ENCODE data around the gene CCL28. TPM values are rescaled to one million over a fixed set of nuclear protein-coding genes. Genes with fewer than 3 reads are reported as not detected.
"Not testable (repeated sequence)": the region's sequence is repeated elsewhere in the genome, so short reads cannot be mapped to it uniquely, and the experiment has no call there.

Gene CCL28
- total and polyA plus RNA-seq, 2 experiments from 2014 or later, result not detected

- H3K36me3 ChIP-seq, result no peaks in the 10 kb centered on the region
- H3K4me3 ChIP-seq, result no peak overlapping the region
- peak in 1 of 2 donors; percentile 95 for DNase-seq (ENCODE audit: low read depth in 1 of 2, low spot score in 1 of 2)
- no peaks in the 10 kb centered on the region for H3K9me3 ChIP-seq (ENCODE audit: low read depth)
- H3K4me1 ChIP-seq (ENCODE audit: low read depth), result no peaks in the 10 kb centered on the region
- TF ChIP-seq CTCF (IDR thresholded peaks at IDR 0.05; ENCODE audit: low read depth, low read length), result no peak
- no peaks in the 10 kb centered on the region for H3K27me3 ChIP-seq
- no peak overlapping the region for H3K27ac ChIP-seq
These were observed 20.5 kb upstream of the CCL28 start for GRCh38 chr5:43432486-43433375.

GRCh38 chr5:43429706-43430105 lies 17.5 kb upstream of the CCL28 start:
- no peaks in the 10 kb centered on the region for H3K27me3 ChIP-seq
- no peaks in the 10 kb centered on the region for H3K4me1 ChIP-seq (ENCODE audit: low read depth)
- H3K9me3 ChIP-seq (ENCODE audit: low read depth), result no peaks in the 10 kb centered on the region
- no peak overlapping the region for H3K4me3 ChIP-seq
- DNase-seq (ENCODE audit: low read depth in 1 of 2, low spot score in 1 of 2), result no peak
- no peak overlapping the region for H3K27ac ChIP-seq
- no peaks in the 10 kb centered on the region for H3K36me3 ChIP-seq
- TF ChIP-seq CTCF (IDR thresholded peaks at IDR 0.05; ENCODE audit: low read depth, low read length), result no peak

DNA sequence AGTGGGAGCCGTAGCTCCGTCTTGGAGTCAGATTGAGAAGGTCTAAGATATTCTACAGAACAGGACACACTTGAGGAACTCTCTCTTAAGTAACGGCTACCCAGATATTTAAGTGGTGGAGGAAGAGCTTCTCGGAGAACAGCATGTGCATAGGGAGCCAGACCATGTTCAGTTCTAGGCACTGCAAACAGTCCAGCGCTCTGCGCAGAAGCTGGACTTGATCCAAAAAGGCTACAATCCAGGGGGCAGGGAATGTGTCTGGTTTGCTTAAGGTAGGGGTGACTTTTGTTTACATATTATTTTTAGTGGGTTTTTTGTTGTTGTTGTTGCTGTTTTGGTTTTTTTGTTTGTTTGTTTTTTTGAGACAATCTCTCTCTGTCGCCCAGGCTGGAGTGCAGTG lies 16.8 kb upstream of the CCL28 start:
- Histone ChIP-seq H3K36me3 (no peaks in the 10 kb centered on the region), H3K27me3 (no peaks in the 10 kb centered on the region), H3K9me3 (ENCODE audit: low read depth) (no peaks in the 10 kb centered on the region), H3K4me1 (ENCODE audit: low read depth) (no peaks in the 10 kb centered on the region), H3K4me3 (no peak overlapping the region), H3K27ac (no peak overlapping the region)
- TF ChIP-seq CTCF (IDR thresholded peaks at IDR 0.05; ENCODE audit: low read depth, low read length), result no peak
- DNase-seq (ENCODE audit: low read depth in 1 of 2, low spot score in 1 of 2), result no peak

- no peaks in the 10 kb centered on the region for H3K9me3 ChIP-seq (ENCODE audit: low read depth)
- H3K4me3 ChIP-seq, result no peak overlapping the region
- H3K27me3 ChIP-seq, result no peaks in the 10 kb centered on the region
- DNase-seq (ENCODE audit: low read depth in 1 of 2, low spot score in 1 of 2), result no peak
- TF ChIP-seq CTCF (IDR thresholded peaks at IDR 0.05; ENCODE audit: low read depth, low read length), result no peak
- H3K27ac ChIP-seq, result no peak overlapping the region
- no peaks in the 10 kb centered on the region for H3K36me3 ChIP-seq
- H3K4me1 ChIP-seq (ENCODE audit: low read depth), result no peaks in the 10 kb centered on the region
These were observed 15.1 kb upstream of the CCL28 start for GRCh38 chr5:43427306-43427705.

- H3K36me3 ChIP-seq, result no peaks in the 10 kb centered on the region
- no peak overlapping the region for H3K4me3 ChIP-seq
- H3K27me3 ChIP-seq, result no peaks in the 10 kb centered on the region
- no peak for TF ChIP-seq CTCF (IDR thresholded peaks at IDR 0.05; ENCODE audit: low read depth, low read length)
- H3K27ac ChIP-seq, result no peak overlapping the region
- no peaks in the 10 kb centered on the region for H3K9me3 ChIP-seq (ENCODE audit: low read depth)
- DNase-seq (ENCODE audit: low read depth in 1 of 2, low spot score in 1 of 2), result peak in 1 of 2 donors; percentile 58
- H3K4me1 ChIP-seq (ENCODE audit: low read depth), result no peaks in the 10 kb centered on the region
These were observed 13.8 kb upstream of the CCL28 start for GRCh38 chr5:43425983-43426382.

GRCh38 chr5:43423086-43423485 lies 10.9 kb upstream of the CCL28 start:
- not testable (repeated sequence) for H3K36me3 ChIP-seq; H3K27me3 ChIP-seq; DNase-seq (ENCODE audit: low read depth in 1 of 2, low spot score in 1 of 2); H3K4me1 ChIP-seq (ENCODE audit: low read depth); H3K4me3 ChIP-seq; H3K27ac ChIP-seq; H3K9me3 ChIP-seq (ENCODE audit: low read depth)
